Gastrocnemius medialis (tissue), 4 donors: ENCODE data around the gene CDK16. TPM values are rescaled to one million over a fixed set of nuclear protein-coding genes. Genes with fewer than 3 reads are reported as not detected.

ENCODE experiments used
- ATAC-seq, 2 donors: fragments of 150-250 bp; one replicate each; pipeline ENCODE4 v1.9.1; 2016
- DNase-seq, 2 donors: peaks; one replicate each; pipeline ENCODE4 v3.0.0-alpha.2; 2019
- H3K27ac ChIP-seq, 4 donors: fragments of 200-600 bp; sonication (generic); 1 replicate in 1 of 4; 2 replicates in 3 of 4; pipeline ENCODE4 v1.5.1; 2016 to 2018; ENCODE audit warnings: mild to moderate bottlenecking in 2 of 4, moderate library complexity in 1 of 4
- H3K27me3 ChIP-seq, 3 donors: fragments of 200-600 bp; sonication (generic) in 2 of 3; 1 replicate in 1 of 3; 2 replicates in 2 of 3; pipeline versions ENCODE4 v1.5.1 to v1.6.0; 2016 to 2019; ENCODE audit warnings: mild to moderate bottlenecking in 1 of 3, moderate library complexity in 1 of 3
- H3K36me3 ChIP-seq, 2 donors: fragments of 200-600 bp; sonication (generic) in 1 of 2; one replicate each; pipeline ENCODE4 v1.5.1; 2017 to 2018
- H3K4me1 ChIP-seq, 2 donors: fragments of 200-600 bp; sonication (generic) in 1 of 2; one replicate each; pipeline ENCODE4 v1.5.1; 2016 to 2017; ENCODE audit warnings: mild to moderate bottlenecking in 2 of 2
- H3K4me3 ChIP-seq, 4 donors: fragments of 200-600 bp; sonication (generic) in 3 of 4; 1 replicate in 1 of 4; 2 replicates in 3 of 4; pipeline ENCODE4 v1.5.1; 2016 to 2019; ENCODE audit warnings: mild to moderate bottlenecking in 2 of 4
- H3K9me3 ChIP-seq, 3 donors: fragments of 200-600 bp; sonication (generic) in 2 of 3; 1 replicate in 1 of 3; 2 replicates in 2 of 3; pipeline ENCODE4 v1.5.1; 2016 to 2019
- CTCF ChIP-seq, 5 experiments: fragments of 450-650 bp in 3 of 5; fragments of 200-600 bp in 2 of 5; sonication (generic) in 2 of 5; IDR thresholded peaks in 4 of 5; conservative IDR thresholded peaks in 1 of 5; 1 replicate in 4 of 5; 2 replicates in 1 of 5; pipeline ENCODE4 v1.5.1; 2016 to 2019; ENCODE audit warnings: antibody characterized with exemption in 5 of 5, mild to moderate bottlenecking in 3 of 5, moderate library complexity in 3 of 5
- POLR2A ChIP-seq, 2 donors: fragments of 450-650 bp; IDR thresholded peaks; one replicate each; pipeline ENCODE4 v1.6.1; 2017; ENCODE audit warnings: antibody characterized with exemption in 2 of 2, mild to moderate bottlenecking in 2 of 2, moderate library complexity in 2 of 2
- in situ Hi-C, 4 donors: fragments of 200-750 bp; cut with MboI; loops; one replicate each; pipeline versions ENCODE4 v1.15.0 to v1.8.0; 2017; ENCODE audit warnings: low sequenced_read_pairs in 4 of 4
- intact Hi-C: fragments of 100-400 bp; cut with DNase I; formaldehyde crosslinking; loops from one replicate; pipeline ENCODE4 v1.15.1; 2023; ENCODE audit warnings: low total_unique reads
- total RNA-seq, 4 donors: library from RNA; depleted of rRNA; stranded (reverse); fragments of >200 nt; gene quantifications; one replicate each; pipeline versions ENCODE4 v1.1.0 to v1.2.3, GENCODE V29; 2016

The CDK16 gene
- total RNA-seq, 4 donors from 2014 or later = 124 to 208 (median 178) TPM

- TF ChIP-seq POLR2A (IDR thresholded peaks at IDR 0.05) = no peak
- no peak for TF ChIP-seq CTCF (IDR thresholded peaks at IDR 0.05 in 4 of 5, conservative IDR thresholded peaks at IDR 0.05 in 1 of 5)
- Histone ChIP-seq H3K4me1 (no peaks in the 10 kb centered on the region), H3K36me3 (peaks cover 0 to 51% of the 10 kb centered on the region in 2 donors), H3K9me3 (no peaks in the 10 kb centered on the region), H3K27ac (no peak overlapping the region), H3K27me3 (no peaks in the 10 kb centered on the region), H3K4me3 (no peak overlapping the region)
- no peak for DNase-seq
- no peak for ATAC-seq
- in situ Hi-C loops = no loop called here
- intact Hi-C loops = no loop called here
Observed at GRCh38 chrX:47240619-47241018, 22.1 kb downstream of the CDK16 start.

DNA sequence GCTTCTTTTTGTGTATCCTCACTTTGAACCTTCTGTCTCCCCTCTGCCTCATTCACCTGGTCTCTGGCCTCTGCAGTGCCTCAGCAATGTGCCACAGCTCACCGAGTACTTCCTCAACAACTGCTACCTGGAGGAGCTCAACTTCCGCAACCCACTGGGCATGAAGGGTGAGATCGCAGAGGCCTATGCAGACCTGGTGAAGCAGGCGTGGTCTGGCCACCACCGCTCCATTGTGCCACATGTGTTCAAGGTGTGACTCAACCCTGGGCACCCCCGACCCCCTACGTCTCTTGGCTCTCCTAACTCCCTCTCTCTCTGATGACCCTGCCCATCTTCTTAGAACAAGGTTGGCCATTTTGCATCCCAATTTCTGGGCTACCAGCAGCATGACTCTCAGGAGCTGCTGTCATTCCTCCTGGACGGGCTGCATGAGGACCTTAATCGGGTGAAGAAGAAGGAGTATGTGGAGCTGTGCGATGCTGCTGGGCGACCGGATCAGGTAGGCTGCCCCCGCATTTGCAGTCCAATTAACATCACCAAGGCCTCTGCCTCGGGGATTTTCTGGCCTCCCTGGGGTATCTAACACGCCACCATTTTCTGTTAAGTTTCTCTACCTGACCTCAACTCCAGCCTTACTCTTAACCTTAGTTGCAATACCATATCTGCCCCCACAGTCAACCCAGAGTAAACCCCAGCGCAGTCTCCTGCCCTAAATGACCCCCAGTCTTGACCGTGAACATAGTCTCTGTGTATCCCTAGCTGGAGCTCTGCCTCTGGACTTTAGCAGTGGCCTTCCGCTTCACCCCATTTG lies 22.9 kb downstream of the CDK16 start:
- ATAC-seq (no peak), DNase-seq (no peak)
- Histone ChIP-seq H3K27ac (no peak overlapping the region), H3K36me3 (peaks cover 0 to 51% of the 10 kb centered on the region in 2 donors), H3K4me3 (no peak overlapping the region), H3K4me1 (no peaks in the 10 kb centered on the region), H3K9me3 (no peaks in the 10 kb centered on the region), H3K27me3 (no peaks in the 10 kb centered on the region)
- intact Hi-C loops = no loop called here
- no peak for TF ChIP-seq CTCF (IDR thresholded peaks at IDR 0.05 in 4 of 5, conservative IDR thresholded peaks at IDR 0.05 in 1 of 5)
- no peak for TF ChIP-seq POLR2A (IDR thresholded peaks at IDR 0.05)
- in situ Hi-C loops = no loop called here

DNA sequence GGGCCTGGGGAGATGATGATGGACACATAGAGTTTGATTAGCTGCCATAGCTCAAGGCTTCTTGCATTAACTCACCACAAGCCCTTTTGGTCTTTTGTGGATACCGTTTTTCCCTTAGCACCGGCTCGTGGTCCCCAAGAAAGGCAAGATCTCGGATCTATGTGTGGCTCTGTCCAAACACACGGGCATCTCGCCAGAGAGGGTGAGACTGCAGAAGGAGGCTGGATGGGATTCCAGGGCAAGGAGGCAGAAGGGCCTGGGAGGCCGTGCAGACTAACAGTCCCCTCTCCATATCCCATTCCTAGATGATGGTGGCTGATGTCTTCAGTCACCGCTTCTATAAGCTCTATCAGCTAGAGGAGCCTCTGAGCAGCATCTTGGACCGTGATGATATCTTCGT lies 23.8 kb downstream of the CDK16 start:
- in situ Hi-C loops (no loop called here), intact Hi-C loops (no loop called here)
- H3K4me1 ChIP-seq = no peaks in the 10 kb centered on the region
- DNase-seq (no peak), ATAC-seq (no peak)
- H3K4me3 ChIP-seq = no peak overlapping the region
- no peak overlapping the region for H3K27ac ChIP-seq
- H3K9me3 ChIP-seq = no peaks in the 10 kb centered on the region
- H3K36me3 ChIP-seq = peaks cover 0 to 55% of the 10 kb centered on the region in 2 donors
- TF ChIP-seq POLR2A (IDR thresholded peaks at IDR 0.05) = no peak
- no peak for TF ChIP-seq CTCF (IDR thresholded peaks at IDR 0.05 in 4 of 5, conservative IDR thresholded peaks at IDR 0.05 in 1 of 5)
- H3K27me3 ChIP-seq = no peaks in the 10 kb centered on the region

- DNase-seq (no peak), ATAC-seq (no peak)
- no peaks in the 10 kb centered on the region for H3K27me3 ChIP-seq
- peaks cover 0 to 58% of the 10 kb centered on the region in 2 donors for H3K36me3 ChIP-seq
- H3K9me3 ChIP-seq = no peaks in the 10 kb centered on the region
- no peak overlapping the region for H3K27ac ChIP-seq
- H3K4me1 ChIP-seq = no peaks in the 10 kb centered on the region
- no peak overlapping the region for H3K4me3 ChIP-seq
- in situ Hi-C loops (no loop called here), intact Hi-C loops (no loop called here)
- TF ChIP-seq CTCF (IDR thresholded peaks at IDR 0.05 in 4 of 5, conservative IDR thresholded peaks at IDR 0.05 in 1 of 5) (no peak), POLR2A (IDR thresholded peaks at IDR 0.05) (no peak)
Observed at GRCh38 chrX:47243351-47243750, 24.9 kb downstream of the CDK16 start.
